GM18505 (cell line): ENCODE data around the gene EFNB3.

Experiments
- ATAC-seq: cut with Tn5 transposase; IDR thresholded peaks from one replicate; pipeline ENCODE4 v1.9.1; 2021; ENCODE audit not compliant: unreplicated experiment
- POLR2A ChIP-seq: IDR thresholded peaks from 4 replicates; pipeline ENCODE4 v1.6.1; 2011; ENCODE audit warnings: borderline replicate concordance; ENCODE audit not compliant: insufficient read depth, insufficient read length; ENCODE audit errors: extremely low read depth

The EFNB3 gene

GRCh38 chr17:7715936-7716886, 11.2 kb downstream of the EFNB3 start:
- no peak for TF ChIP-seq POLR2A

DNA sequence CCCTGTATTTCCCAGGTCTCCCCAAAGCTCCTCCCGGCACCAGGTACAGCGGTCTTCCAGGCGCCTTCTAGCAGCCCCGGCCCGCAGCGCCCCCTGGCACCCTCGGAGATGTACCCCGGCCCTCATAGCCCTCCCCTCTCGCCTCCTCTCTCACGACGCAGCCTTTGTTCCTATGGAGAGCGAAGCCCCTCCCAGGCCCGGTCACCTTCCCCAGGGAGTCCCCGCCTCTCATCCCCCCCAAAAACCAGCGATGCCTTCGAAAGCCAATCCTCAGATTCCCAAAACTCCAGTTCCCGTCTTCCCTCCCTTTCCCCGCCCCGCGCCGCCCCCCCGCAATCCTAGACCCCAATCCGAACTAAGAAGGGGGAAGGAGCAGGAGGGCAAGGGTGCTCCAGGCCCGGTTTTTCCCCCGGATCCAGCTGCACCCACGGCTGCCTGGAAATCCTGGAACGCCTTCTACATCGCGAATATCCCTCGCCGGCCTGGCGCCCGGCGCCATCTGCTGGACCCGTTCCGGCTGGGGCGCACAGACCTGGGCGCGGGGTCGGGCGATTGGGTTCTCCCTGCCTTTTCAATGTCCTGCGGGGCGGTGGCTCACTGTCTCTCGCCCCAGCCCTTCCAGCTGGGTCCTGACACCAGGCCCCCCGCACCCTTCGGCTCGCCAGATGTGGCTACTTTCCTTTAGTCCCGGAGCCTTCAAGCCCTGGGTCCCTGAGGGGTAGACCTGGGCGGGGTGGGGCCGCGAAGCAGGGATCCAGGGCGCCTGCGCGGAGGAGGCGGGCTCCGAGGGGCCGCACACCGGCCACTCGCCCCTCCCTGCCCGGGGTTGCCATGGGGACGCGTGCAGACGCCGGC, 12.1 kb downstream of the EFNB3 start, which contains the start of gene DNAH2:
DNAH2 (plus strand) TSS at position 844 of the 855 bp plus-strand sequence. CDS start 1,991 bp downstream, outside the sequence.
- no peak for ATAC-seq

More at GRCh38 chr17:7715936-7716886, 11.2 kb downstream of the EFNB3 start:
- ATAC-seq, result no peak

GRCh38 chr17:7717756-7718350, 12.9 kb downstream of the EFNB3 start:
- no peak for ATAC-seq
- no peak for TF ChIP-seq POLR2A

More for the DNA sequence above, 12.1 kb downstream of the EFNB3 start, which contains the start of gene DNAH2:
- no peak for TF ChIP-seq POLR2A

DNA sequence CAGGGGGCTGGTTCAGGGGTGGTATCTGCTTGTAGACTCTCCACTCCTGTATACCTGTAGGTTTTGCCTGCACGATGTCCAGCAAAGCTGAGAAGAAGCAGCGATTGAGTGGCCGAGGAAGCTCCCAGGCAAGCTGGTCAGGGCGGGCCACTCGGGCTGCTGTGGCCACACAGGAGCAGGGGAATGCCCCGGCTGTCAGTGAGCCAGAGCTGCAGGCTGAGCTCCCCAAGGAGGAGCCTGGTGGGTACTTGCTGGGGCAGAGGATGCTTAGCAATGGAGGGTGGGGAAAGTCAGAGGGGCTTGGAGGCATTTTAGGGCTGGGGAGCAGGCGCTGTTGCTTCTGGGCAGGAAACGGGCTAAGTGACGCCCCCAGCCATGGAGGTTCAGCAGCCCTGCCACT, 14.7 kb downstream of the EFNB3 start:
- no peak for ATAC-seq
- no peak for TF ChIP-seq POLR2A

DNA sequence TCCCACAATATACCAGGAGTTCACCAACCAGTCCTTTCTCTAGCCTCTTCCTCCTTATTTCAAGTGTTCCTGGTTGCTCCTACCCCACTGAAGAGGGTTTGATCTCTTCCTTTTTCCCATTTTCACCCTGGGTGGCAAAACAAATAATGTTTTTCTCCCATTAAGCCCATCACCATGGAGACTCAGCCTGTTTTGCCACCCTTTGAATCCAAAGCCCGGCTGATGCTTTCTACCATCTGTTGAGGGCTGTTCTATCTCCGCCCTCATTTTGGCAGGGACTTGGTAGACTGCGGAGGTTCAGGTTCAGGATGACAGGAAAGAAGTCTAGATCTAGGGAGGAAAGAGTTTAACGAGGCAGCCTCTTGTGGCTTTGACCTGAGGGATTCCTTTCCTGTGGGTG, 15.1 kb downstream of the EFNB3 start:
- no peak for TF ChIP-seq POLR2A
- ATAC-seq, result no peak

DNA sequence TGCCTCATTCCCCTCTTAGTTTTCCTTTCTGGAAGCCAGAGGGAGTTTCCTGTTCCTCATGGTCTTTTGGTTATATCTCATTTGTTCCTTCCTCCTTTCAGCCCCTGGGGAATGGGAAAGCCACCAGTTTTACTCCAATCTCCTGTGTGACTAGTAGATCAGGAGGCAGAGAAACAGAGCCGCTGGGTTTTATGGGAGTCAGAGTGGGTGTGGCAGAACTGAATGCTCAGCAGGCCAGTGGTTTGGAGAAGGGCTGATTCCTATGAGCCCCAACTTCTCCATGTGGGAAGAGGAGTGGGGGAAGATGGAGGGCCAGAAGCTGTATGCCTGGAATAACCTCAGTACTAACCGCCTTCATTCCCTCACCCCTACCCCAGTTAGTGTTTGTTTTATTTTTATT, 16.6 kb downstream of the EFNB3 start:
- no peak for ATAC-seq
- no peak for TF ChIP-seq POLR2A

DNA sequence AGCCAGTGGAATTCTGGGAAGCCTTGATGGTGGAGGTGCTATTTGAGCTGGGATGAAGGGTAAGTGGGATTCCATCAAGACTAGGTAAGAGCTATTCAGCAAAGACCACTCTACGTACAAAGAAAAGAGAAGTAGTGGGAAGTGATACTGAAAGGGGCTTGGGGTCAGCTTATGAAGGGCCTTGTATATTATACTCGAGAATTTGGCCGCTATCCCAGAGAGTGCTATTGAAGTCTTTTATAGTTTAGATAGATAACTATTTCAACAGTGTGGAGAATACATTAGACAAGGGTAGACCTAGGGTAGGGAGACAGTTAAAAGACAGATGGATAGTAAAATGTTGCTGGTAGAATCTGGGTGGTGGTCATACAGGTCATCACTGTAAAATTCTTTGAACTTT, 22.9 kb downstream of the EFNB3 start:
- no peak for ATAC-seq
- TF ChIP-seq POLR2A, result no peak

DNA sequence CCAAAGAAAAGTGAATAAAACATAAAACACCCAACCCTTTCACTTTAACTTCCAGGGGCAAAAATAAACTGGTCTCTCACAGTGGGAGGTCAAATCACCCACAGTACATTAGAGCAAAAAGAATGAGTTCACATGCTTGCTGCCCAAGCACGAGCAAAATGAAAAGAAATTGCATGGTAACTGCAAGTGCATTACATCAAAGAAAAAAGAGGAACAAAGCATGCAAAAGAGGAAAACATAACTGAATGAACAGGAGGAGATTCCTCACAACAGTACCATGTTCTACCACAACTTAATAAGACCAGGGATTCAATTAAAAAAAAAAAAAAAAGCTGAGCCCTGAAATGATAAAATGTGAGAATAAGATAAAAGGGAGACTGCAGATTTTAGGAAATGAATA, 24.8 kb downstream of the EFNB3 start:
- no peak for TF ChIP-seq POLR2A
- no peak for ATAC-seq

DNA sequence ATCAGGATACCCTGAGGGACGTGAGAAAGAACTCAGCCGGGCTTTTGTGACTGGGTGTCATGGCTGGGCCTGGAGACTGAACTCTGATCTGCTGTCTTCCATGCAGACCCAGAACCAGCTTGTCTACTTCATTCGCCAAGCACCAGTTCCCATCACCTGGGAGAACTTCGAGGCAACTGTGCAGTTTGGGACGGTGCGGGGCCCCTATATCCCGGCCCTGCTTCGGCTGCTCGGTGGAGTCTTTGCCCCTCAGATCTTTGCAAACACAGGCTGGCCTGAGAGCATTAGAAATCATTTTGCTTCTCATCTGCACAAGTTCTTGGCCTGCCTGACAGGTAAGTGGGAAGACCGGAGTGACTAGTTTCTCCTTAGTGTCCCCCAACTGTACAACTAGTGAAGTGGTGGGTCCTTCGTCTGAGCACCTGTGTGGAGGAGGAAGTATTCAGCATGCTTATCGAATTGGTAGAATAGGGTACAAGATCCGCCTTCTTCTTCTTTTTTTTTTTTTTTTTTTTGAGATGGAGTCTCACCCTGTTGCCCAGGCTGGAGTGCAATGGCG, 28.1 kb downstream of the EFNB3 start:
- TF ChIP-seq POLR2A, result no peak
- ATAC-seq, result no peak

- ATAC-seq, result no peak
- TF ChIP-seq POLR2A, result no peak
Observed at GRCh38 chr17:7737601-7738000, 32.6 kb downstream of the EFNB3 start.

DNA sequence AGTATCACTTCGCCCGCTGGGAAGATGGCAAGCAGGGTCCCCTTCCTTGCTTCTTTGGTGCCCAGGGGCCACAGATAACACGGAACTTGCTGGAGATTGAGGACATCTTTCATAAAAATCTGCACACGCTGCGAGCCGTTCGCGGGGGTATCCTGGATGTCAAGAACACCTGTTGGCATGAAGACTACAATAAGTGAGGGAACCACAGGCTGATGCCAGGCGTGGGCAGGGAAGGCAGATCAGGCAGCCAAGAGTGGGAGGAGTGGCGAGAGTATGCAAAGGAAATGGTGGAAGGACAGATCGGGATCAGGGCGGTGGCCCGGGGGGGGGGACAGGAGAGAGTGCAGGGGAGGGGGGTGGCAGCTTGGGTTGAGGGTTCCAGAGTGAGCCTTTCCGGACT, 34.7 kb downstream of the EFNB3 start:
- no peak for ATAC-seq

GRCh38 chr17:7740481-7741001, 35.5 kb downstream of the EFNB3 start:
- no peak for TF ChIP-seq POLR2A
- no peak for ATAC-seq

More for the DNA sequence above, 34.7 kb downstream of the EFNB3 start:
- TF ChIP-seq POLR2A, result no peak
